G401 (cell line): ENCODE measurements around the gene LRBA. TPM values are rescaled to one million over a fixed set of nuclear protein-coding genes. Genes with fewer than 3 reads are reported as not detected.
"Not testable (repeated sequence)": the region's sequence is repeated elsewhere in the genome, so short reads cannot be mapped to it uniquely, and the experiment has no call there.

Experiments
- DNase-seq: peaks from one replicate; pipeline ENCODE4 v3.0.0-alpha.2; 2015; ENCODE audit warnings: low spot score
- in situ Hi-C: cut with HindIII; loops from 2 replicates; pipeline ENCODE4 v1.10.0; 2016; ENCODE audit warnings: low sequenced_read_pairs, mixed read lengths
- total RNA-seq: library from RNA; depleted of rRNA; stranded (reverse); fragments of >200 nt; shearing (Covaris generic); gene quantifications from 2 replicates; pipeline ENCODE4 v1.2.3, GENCODE V29; 2014; rRNA removed

The LRBA gene
- total RNA-seq: 35.9 and 71.7 TPM in 2 replicates

DNA sequence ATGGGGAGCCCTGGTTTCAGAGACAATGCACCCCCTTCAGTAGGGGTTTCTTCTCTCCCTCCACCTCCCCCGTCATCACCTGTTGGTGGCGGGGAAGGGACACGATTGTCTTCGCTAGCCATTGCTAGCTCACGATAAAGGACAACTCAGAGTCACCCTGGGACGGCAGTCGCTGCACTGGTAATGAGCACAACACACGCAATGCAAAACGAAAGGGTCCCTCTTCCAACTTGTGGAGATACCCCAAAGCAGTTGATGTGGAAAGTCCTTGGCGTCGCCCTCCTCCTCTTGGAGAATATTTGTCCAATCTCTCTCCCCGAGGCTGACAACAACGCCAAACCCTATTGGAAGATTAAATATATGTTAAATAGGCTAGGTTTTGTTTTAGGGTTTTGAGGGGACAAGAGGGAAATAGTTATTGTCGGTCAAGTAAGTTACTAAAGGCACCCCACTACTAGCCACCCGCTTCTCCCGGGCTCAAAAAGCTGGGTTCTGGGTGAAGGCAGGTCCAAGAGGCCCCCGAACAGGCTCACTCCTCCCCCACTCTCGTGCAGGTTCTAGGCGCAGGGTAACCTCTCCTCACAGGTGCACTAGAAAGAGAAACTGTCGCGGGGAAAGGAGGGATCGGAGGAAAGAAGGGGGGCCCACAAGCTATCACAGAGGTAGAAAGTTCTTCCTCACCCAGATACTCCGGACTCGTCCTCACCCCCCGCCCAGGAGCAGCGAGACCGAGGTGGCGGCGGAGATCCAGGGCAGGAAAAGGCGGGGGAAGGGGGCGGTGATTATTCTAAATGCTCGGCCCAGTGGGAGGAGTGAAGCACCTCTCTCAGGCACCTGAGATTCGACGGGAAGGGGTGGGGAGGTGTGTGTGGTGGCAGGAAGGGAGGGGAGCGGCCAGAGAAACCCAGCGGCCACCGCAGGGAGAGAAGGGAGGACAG lies at the start of gene LRBA:
Gene LRBA, minus strand, starts transcription at position 764 of the 938 bp plus-strand sequence. Its CDS starts 642 bp downstream, at position 122.
- in situ Hi-C loops: no loop called here

GRCh38 chr4:151063143-151063542 lies 48.1 kb upstream of the LRBA start:
- in situ Hi-C loops, DNase-seq: not testable (repeated sequence)

More for the DNA sequence above, at the start of gene LRBA:
- peak; percentile 86 for DNase-seq

GRCh38 chr4:151055539-151055938 lies 40.5 kb upstream of the LRBA start:
- no peak for DNase-seq
- in situ Hi-C loops: no loop called here

DNA sequence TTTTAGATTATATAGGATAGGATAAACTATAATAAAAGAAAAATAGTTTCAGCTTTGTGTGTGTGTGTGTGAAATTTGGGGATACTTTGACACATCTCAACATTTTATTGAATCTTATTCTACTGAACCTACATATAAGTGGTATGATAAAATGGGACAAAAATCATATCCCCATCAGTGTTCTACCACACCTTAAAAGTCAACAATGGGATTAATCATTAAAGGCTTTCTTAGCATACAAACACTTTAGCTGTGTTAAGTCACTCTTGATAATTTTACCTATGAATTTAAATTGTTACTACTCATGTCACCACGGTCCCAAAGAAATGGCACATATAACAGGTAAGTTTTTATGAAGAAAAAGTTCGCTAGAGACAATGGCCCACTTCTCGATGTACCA lies 37.7 kb upstream of the LRBA start:
- in situ Hi-C loops: no loop called here

DNA sequence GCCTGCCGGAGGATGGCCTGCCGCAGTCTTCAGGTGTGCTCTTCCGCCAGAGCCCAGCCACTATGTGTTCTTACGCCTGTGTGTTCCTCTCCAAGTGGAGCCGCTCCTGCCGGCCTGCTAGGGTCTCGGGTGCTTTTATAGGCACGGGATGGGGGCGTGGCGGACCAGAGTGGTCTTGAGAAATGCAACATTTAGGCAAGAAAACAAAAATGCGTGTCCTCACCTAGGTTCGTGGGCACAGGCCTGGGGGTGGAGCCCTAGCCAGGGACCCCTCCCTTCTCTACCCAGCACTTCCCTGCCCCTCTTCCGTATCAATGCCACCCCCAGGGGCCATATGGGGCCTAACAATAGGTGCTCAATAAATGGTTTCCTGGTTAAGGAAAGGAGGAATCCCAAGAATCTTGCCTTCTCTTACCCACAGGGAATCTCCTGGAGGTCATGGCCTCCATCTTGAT lies 34.4 kb upstream of the LRBA start:
- in situ Hi-C loops: no loop called here
- no peak for DNase-seq

More for the DNA sequence above, 37.7 kb upstream of the LRBA start:
- DNase-seq: no peak

DNA sequence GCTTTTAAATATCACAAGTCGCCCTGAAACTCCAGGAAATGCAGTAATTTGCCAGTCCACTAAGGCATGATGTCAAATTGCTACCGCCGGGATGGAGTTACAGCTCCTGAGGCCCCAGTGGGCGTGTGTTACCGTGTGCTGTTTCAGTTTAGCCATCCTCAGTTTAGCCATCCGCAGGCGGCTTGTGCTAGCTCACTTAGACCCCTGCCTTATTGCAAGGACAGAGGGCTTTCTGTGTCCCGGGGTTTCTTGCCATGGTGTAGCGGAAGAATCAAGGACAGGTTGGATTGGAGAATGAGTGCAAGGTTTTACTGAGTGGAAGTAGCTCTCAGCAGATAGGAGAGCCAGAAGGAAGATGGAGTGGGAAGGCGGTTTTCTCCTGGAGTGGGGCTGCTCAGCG lies 33.8 kb upstream of the LRBA start:
- no peak for DNase-seq
- in situ Hi-C loops: no loop called here

GRCh38 chr4:151046609-151047008 lies 31.5 kb upstream of the LRBA start:
- in situ Hi-C loops: no loop called here
- no peak for DNase-seq

GRCh38 chr4:151045907-151046306 lies 30.8 kb upstream of the LRBA start:
- in situ Hi-C loops: no loop called here
- DNase-seq: peak; percentile 11

- in situ Hi-C loops: no loop called here
- no peak for DNase-seq
Measured at GRCh38 chr4:151043803-151044515, 28.9 kb upstream of the LRBA start.

GRCh38 chr4:151039733-151040132 lies 24.6 kb upstream of the LRBA start:
- DNase-seq: no peak
- in situ Hi-C loops: no loop called here

- DNase-seq: no peak
- in situ Hi-C loops: no loop called here
Measured at GRCh38 chr4:151038452-151039157, 23.5 kb upstream of the LRBA start.

- in situ Hi-C loops: no loop called here
- DNase-seq: no peak
Measured at GRCh38 chr4:151035911-151036310, 20.8 kb upstream of the LRBA start.

DNA sequence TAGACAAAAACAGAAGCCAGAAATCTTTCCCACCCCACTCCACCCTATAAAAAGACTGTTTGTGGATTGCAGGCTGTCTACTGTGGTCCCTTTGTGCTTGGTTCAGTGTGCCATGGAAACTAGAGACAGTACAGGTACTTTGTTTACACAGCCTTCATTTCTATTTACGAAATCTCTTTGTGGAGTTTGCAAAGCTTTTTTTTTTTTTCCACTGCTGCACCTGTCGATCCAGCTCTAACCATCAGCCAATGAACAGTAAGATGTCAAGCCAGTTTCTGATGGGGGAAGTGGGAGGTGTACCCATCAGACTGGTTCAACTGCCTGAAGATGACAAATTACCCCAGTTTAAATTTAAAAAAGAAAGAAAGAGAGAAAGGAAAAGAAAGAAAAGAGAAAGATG lies 20.2 kb upstream of the LRBA start:
- in situ Hi-C loops: no loop called here
- no peak for DNase-seq

DNA sequence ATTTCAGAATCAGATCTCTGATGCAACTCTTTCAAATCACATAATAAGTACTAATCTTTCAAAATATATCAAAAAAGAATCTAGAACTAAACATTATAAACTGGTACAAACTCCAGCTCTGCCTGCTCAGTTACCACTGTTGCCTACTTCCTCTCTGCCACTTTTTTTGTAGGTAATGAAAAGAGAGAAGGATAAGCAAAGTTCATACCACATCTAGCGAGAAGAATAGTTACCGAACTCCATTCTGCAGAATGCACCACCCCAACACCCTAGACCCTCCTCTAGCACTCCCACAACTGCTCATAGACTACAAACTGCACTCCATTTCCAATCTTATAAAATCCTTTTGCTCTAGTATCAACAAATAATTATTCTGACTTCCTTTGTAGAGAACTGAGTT lies 19.7 kb upstream of the LRBA start:
- in situ Hi-C loops: no loop called here
- DNase-seq: no peak

DNA sequence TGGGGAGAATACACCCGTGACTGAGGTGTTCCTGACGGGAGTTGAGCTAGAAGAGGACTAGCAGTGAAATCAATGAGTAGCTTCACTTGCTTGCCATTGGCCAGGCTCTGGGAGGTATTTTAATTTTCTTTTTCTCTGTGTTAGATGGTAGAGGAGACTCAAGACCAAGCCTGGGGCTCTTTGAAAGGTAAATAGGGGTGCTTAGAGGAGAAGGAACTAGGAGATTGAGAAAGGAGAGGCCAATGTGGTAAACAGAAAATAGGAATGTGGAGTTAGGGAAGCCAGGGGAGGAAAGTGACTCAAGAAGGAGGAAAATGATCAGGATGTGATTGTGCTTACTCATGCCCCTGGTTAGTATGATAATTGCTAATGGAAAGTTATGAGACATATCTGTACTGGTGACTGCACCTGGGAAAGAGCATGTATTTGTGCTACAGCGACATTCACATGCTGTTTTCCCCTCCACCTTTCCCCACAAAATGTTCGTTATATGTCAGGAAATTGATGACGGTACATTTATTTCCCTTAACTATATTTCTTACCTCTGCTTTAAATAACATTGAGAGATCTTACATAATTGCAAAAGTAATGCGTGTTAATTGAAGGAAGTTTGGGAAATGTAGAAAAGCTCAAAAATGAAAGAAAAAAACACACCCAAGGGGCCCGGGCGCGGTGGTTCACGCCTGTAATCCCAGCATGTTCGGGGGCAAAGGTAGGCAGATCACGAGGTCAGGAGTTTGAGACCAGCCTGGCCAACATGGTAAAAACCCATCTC lies 16.9 kb upstream of the LRBA start:
- no peak for DNase-seq
- in situ Hi-C loops: no loop called here

DNA sequence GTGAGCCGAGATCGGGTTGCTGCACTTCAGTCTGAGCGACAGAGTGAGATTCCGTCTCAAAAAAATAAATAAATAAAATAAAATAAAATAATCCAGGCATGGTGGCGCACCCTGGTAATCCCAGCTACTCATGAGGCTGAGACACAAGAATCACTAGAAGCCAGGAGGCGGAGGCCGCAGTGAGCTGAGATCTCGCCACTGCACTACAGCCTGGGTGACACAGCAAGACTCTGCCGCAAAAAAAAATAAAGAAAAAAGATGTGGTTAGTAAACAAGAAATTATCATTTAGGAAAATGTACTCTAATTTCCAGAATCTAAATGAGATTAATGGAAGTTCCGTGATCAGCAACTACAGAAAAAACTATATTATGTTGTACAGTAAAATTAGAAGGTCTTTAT lies 14.5 kb upstream of the LRBA start:
- in situ Hi-C loops: no loop called here
- no peak for DNase-seq

- DNase-seq, in situ Hi-C loops: not testable (repeated sequence)
Measured at GRCh38 chr4:151029006-151029405, 13.9 kb upstream of the LRBA start.

DNA sequence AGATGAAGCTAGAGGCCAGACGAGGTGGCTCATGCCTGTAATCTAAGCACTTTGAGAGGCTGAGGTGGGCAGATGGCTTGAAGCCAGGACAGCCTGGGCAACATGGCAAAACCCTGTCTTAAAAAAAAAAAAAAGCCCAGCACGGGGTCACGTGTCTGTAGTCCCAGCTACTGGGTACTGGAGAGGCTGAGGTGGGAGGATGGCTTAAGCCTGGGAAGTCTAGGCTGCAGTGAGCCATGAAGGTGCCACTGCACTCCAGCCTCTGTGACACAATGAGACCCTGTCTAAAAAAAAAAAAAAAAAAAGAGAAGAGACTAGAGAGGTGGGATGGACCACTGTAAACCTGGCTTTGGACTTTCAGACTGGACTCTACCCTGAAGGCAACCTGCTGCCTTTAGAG lies 10.7 kb upstream of the LRBA start:
- in situ Hi-C loops: no loop called here
- no peak for DNase-seq

DNA sequence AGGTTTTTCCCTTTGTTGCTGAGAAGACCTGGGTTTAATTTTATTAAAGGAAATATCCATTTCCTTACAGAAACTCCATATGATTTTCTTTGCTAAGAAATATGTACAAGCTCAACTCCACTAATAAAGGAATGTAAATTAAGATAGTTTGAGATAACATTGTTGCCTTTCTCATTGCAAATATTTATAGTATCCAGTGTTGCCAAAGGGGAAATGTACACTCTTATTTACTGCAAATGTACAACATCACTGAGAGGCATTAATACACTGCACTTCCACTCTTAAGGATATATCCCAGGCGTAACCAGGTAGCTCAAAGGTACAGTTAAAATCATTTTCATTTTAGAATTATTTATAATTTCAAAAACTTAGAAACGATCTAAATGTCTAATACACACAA lies 7.5 kb upstream of the LRBA start:
- in situ Hi-C loops: no loop called here
- DNase-seq: no peak
